GM12892 (cell line): ENCODE data around the gene STX19.

Experiments used
- POLR2A ChIP-seq: IDR thresholded peaks from 2 replicates; pipeline ENCODE4 v1.6.1; 2011; ENCODE audit warnings: low read depth, low read length, control low read depth
- POLR2AphosphoS5 ChIP-seq: IDR thresholded peaks from 2 replicates; pipeline ENCODE4 v1.6.1; 2011; ENCODE audit warnings: low read depth, low read length, control low read depth
- TAF1 ChIP-seq: IDR thresholded peaks from 2 replicates; pipeline ENCODE4 v1.6.1; 2011; ENCODE audit warnings: low read depth, mild to moderate bottlenecking, control low read depth, low read length, borderline replicate concordance

DNA sequence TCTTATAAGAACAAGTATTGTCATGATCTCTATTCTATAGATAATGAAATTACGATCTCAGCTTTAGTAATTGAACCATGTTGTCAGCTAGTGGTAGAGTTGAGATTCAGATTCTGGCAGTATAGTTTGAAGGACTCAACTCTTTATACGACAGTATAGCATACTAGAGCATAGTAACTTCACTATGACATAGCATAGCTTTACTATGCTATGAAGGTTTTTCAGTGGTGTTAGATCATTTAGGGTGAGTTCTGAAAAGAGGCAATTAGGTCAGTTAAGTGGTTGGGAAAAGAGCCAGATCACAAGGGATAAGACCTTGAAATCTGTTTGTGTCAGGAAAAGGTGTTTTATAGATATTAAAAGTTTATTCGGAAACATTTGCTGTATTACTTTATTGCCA, 8.1 kb downstream of the STX19 start:
- TF ChIP-seq POLR2A = no peak
- TF ChIP-seq POLR2AphosphoS5 = no peak
- no peak for TF ChIP-seq TAF1
